Umbilical cord (tissue), 2 donors: ENCODE data around the gene RGS9. TPM values are rescaled to one million over a fixed set of nuclear protein-coding genes. Genes with fewer than 3 reads are reported as not detected.
"Not testable (repeated sequence)": the region's sequence is repeated elsewhere in the genome, so short reads cannot be mapped to it uniquely, and the experiment has no call there.

Experiments
- DNase-seq: peaks from one replicate; pipeline ENCODE4 v3.0.0-alpha.2; 2015; ENCODE audit warnings: low spot score
- total RNA-seq: library from RNA; depleted of rRNA; stranded (reverse); fragments of >200 nt; gene quantifications from one replicate; pipeline ENCODE4 v1.2.3, GENCODE V29; 2014; ENCODE audit warnings: low replicate concordance; ENCODE audit not compliant: insufficient read depth

Gene RGS9
- total RNA-seq, 1 donor from 2014 or later = 20.0 TPM

DNA sequence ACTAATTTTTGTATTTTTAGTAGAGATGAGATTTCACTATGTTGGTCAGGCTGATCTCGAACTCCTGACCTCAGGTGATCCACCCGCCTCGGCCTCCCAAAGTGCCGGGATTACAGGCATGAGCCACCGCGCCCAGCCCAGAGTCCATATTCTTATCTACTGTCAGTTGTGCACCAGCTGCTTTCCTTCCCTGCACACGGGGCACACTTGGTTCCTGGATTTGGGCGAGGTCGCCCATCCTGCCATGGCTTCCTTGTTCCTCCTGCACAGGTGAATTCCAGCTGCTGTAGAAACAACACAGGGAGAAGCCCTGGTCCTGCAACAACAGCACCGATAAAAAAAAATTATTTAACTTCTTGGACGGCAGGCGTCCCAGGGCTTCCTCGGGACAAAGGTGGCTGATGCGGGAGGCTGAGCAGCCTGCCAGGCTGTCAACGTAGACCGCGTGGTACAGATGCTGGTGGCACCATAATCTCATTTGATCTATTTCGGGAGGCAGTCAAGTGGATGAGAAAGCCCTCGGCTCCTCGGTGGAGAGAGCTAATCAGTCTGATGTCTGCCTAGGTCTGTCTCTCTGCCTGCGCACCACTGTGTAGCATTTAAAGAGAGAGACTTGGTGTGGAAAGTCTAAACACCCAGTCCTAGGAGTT is 19.1 kb downstream of the RGS9 start:
- DNase-seq = no peak

DNA sequence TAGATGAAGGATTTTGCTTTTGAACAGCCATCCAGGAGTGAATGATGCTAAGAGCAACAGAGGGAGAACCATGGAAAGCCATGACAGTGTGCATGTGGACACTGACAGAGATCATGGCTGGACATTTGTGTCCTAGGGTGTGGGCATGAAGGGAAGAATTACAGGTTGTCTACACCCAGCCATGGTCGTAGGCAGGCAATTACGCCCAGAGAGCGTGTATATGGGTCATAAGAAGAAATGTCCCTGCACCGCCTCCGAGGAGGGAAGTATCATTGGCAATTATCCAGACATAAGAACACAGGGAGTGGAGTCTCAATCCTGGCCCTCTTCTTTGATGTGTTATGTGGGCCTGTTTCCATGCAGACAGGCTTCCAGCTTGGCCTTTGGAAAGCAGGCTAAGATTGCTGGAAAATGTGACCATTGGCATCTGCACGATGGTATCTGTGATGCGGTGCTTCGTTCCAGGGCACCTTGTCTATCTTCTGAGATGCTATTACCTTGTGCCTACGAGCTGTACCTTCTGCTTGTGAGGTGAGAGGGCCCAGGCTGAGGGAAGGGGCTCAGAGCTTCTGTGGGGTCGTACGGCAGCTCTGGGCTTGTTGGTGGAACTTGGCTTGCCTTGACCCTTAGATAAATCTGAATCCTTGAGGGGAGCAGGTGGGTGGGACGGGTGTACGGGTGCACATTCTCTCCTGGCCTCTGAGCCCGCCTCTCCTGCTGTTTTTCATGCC is 19.8 kb downstream of the RGS9 start:
- DNase-seq = no peak

DNA sequence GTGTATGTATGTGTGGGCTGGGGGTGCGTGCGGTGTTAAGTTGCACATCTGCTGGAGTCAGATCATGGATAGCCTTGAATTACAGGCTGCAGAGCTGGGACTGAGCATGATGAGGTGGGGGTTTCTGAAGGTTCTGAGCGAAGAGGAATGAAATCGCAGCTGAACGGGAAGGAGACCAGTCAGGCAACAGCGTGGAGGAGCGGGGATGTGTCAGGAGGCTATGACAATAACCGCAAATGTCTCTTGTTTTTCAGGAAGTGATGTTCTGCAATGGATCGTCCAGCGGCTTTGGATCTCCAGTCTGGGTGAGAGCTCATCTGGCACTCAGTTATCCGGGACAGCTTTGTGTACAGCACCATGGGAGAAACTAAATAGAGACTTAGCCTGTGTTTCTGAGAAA is 20.9 kb downstream of the RGS9 start:
- no peak for DNase-seq

DNA sequence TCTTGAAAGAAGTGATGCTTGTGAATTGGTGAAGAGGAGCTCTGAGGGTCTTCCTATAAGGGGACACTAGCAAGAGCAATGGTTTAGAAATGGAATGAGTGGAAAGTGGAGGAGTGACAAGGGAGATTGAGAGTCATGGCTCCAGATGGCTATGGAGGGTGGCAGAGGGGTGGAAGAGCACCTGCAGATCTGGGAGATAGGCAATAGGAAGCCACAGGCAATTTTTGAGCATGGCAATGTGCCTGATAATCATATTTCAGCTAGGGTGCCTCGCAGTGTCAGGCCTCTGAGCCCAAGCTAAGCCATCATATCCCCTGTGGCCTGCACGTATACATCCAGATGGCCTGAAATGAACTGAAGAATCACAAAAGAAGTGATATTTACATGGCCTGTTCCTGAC is 21.5 kb downstream of the RGS9 start:
- DNase-seq = no peak

DNA sequence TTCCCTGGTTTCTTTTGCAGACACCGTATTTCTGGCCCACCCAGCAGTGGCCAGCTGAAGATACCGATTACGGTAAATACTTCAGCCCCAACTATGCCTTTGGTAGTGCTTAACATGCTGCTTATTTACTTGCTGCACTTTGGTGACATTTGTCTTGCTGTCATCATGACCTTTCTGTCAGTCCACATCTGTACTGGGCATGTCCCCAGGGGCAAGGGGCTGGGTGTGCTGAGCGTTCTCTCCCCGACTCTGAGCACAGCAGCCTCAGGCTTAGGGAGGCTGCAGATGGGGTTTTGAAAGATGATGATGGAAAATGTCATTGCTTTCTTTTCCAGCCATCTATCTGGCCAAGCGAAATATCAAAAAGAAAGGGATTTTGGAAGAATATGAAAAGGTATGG is 23.3 kb downstream of the RGS9 start:
- no peak for DNase-seq

DNA sequence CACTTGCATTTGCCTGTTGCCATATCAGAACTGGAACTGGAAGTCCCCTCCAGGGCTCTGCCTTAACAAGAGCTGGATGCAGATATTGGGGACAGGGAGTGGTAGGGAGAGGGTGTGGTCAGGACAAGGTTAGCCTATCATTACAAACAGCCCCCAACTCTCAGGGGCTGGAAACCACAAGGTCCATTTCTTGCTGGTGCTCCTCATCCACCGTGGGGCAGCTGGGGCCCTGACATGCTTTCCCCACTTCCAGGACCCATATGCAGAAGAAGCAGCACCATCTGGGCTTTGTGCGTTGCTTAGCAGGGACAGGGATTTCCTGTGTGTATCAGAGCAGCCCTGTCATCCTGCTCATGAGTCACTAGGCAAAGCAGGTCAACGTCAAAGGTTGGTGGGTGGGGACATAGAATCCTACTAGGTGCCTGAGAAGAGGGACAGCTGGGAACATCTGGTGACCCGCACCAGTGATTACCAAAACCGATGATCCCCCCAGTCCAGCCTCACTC is 26.9 kb downstream of the RGS9 start:
- no peak for DNase-seq

DNA sequence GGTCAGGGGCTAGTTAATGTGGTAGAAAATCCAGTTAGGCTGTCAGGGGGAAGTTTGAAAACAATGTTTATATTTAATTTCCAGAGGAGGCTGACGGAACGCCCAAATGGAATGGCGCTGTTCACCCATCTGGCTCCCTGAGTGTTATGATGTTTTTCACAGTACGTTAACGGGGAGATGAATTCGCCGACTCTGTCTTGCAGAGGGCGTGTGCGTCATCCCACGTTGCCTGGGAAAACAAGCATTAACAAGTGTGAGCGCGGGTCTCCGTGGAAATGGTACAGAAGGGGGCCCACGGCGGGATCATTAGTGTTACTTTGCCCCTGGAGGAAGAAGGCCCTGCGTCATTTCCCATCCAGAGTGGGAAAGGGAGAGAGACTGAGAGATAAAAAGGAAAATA is 29.6 kb downstream of the RGS9 start:
- DNase-seq = no peak

DNA sequence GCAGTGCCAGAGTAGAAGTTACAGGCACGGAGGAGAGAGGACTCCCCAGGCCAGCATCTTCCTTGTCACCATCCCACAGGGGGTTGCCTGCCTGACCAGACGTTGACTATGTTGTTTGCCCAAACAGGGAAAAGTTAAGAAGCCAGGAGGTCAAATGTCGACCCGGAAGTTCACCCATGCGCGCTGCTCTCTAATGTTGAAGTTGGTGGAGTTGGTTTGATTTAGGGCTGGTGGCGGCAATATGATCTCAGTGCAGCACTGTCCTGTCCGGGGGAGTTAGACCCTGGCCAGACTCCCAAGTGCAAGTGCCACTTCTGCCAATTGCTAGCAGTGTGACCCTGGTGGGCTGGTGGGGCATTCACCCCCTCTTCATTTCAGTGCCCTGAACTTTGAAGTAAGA is 30.4 kb downstream of the RGS9 start:
- no peak for DNase-seq

DNA sequence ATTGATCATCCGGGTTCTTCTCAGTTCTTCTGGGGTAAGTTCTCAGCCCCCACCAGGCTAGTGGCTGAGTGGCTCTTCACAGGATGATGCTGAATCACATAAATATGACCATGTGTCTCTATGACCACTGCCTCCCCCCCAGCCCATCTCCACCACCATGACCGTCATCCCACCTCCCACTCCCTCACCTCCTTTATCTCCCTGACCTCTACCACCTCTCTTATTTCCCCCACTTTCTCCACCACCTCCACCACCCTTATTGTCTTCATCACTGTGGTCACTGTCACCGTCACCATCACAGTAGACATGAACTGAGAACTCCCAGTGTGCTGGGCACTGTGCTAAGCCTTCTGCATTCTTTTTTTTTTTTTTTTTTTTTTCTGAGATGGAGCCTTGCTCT is 32.5 kb downstream of the RGS9 start:
- DNase-seq = no peak

DNA sequence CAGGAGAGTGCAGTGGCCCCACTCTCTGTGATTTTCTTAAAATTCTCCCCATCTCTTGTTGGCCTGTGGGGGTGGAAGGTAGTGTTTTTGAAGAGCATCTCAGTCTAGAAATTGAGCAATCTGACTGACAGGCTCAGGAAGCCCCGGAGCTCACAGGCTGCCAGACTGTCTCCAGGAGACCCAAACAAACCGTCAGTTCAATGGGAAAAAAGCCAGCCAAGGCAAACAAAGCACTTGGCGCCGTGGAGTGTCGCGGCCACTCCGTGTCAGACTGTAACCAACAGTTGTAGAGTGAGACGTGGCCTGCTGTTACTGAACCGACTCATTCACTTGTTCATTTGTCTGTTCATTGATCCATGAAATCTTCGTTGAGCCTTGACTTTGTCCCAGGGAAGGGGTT is 33.7 kb downstream of the RGS9 start:
- DNase-seq = no peak

DNA sequence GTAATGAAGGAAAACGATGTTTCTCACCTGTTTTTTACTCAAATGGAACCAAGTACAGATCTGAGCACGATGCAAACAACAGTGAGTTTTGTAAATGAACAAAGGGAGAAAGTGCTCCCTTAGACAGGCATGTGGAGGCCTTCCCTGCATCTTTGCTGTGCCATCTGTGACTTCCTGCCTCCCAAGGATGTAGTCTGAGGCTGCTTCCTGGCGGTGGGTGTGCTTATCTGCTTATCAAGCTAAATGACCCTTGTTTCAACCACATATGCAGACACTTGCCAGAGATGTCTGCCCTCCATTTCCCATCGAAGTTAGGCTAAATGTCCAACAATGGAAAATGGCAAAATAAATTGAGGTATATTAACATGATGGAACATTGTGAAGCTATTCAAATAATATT is 34.6 kb downstream of the RGS9 start:
- DNase-seq = no peak

DNA sequence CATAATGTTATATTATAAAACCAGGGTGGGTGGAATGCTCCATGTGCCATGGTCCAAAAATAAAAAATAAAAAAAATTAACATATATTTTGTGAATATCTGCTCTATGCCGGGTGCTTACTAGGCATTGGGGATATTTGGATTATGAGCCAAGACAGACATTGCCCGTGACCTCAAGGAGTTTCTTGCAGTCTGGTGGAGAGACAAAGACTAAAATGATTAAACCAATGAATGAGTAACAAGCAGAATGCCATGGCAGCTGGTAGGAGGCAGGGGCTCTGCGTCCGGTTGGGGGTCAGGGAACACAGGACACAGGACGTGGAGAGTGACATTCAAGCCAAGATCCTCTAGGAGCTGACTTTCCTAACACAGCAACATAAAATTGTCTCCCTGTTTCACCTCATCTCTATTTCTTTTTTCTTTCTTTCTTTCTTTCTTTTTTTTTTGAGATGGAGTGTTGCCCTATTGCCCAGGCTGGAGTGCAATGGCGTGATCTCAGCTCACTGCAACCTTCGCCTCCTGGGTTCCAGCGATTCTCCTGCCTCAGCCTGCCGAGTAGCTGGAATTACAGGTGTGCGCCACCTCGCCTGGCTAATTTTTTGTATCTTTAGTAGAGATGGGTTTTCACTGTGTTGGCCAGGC is 35.4 kb downstream of the RGS9 start:
- no peak for DNase-seq

DNA sequence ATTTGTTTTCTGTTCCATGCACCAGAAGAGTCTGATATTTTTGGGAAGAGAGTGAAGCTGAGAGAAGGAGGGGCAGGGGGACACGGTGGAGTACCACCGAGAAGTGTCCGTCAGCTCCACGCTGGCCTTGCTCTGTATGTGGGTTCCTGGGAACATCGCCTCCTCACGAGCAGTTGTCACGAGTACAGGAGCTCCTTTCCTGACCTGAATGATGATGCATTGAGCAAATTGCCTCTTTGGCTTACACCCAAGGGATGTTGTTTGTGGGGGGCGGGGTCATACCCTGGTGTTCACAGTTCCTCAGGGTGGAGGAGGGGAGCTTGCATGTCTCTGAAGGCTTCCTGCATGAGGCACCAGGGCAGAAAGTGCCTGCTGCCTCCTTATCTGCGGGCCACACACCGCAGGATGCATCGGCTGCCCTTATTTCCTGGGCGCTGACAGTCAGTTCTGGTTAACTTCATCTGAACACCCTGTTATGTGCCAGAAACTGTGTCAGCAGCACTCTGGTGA is 36.2 kb downstream of the RGS9 start:
- DNase-seq = peak; percentile 39

DNA sequence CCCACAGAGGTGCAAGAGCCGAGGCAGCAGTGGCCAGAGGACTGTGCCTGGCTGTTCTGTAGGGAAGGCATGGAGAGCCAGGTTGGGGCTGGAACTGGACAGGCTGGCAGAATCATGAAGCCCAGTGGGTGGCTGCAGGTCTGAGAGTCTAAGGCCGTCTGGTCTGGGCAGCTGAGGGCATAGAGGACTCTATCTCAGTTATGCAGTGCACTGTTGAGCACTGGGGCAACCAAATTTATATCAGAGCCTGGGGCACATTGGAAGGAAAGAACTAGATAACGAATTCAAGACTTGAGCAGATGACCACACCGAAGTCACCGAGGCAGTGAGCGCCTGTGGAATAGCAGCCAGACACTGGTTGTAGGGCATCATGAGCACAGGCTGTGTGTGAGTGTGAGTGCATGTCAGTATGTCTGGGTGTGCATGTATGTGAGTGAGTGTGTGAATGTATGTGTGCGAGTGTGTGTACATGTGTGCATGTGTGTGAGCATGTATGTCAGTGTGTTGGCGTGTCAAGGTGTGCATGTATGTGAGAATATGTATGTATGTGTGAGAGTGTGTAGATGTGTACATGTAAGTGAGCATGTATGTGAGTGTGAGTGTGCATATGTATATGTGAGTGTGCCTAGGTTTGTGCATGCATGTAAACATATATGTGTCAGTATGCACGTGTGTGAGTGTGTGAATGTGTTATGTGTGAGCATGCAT is 37.0 kb downstream of the RGS9 start:
- DNase-seq = no peak

DNA sequence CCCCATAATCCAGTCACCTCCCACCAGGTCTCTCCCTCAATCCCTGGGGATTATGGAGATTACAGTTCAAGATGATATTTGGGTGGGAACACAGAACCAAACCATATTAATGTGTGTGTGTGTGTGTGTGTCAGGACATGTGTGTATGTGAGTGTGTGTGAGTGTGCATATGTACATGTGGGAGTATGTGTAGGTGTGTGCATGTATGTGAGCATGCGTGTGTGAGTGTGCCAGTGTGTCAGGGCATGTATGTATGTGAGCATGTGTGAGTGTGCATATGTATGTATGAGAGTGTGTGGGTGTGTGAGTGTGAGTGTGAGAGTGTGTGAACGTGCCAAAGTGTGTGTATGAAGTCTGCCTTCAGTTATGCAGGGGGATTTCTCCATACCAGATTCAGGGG is 37.8 kb downstream of the RGS9 start:
- no peak for DNase-seq

DNA sequence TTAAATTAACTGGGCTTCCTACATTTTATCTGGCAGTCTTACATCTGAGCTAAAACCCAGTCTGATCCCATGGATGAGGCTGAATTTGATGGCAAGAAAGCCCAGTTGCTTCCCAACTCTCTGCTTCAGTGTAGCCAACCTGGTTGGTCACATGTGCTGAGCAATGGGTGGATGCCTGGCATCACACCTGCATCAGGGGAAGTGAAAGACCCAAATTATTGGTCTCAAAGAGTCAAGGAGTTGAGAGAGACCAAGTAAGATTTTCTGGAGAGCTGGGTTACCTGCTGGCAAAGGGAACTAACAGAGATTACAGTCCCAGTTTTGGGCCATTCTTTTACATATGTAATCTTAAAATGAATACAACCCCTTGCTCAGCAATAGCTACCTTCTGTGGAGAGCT is 38.8 kb downstream of the RGS9 start:
- DNase-seq = no peak

DNA sequence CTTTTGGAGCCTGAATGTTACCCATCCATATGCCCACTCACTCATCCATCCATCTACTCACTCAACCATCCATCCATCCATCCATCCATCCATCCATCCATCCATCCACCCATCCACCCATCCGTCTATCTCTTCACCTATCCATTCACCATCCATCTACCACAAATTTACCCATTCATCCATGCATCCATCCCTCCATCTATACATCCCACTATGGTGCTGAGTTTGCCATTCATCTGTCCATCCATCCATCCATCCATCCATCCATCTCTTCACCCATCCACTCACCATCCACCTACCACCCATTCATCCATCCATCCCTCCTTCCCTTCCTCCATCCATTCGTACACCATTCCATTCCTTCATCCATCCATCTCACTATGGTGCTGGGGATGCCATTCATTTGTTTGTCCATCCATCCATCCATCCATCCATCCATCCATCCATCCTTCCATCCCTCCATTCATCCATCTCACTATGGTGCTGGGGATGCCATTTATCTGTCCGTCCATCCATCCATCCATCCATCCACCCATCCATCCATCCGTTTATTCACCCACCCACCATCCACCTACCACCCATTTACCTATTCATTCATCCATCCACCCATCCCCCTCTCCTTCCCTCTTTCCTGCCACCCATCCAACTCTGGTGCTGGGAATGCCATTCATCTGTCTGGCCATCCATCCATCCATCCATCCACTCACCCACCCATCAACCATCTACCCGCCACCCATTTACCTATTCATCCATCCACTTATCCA is 39.7 kb downstream of the RGS9 start:
- no peak for DNase-seq

DNA sequence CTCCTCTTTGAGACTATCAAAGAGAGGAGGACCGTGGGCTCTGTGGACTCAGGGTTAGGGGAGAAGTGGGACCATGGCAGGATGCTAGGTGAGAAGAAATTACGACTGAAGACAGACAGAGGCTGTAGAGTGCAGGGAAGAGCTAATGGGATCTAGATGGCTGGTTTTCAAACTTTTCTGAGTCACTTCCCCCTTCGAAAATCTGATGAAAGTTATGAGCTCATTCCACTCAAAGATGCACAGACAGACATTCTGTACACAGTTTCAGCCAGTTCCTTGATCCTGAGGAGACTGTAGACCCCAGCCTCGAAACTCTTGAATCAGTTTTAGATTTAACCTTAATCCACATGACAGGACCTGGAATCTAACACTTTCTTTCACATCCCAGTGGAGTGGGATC is 40.7 kb downstream of the RGS9 start:
- peak; percentile 71 for DNase-seq

DNA sequence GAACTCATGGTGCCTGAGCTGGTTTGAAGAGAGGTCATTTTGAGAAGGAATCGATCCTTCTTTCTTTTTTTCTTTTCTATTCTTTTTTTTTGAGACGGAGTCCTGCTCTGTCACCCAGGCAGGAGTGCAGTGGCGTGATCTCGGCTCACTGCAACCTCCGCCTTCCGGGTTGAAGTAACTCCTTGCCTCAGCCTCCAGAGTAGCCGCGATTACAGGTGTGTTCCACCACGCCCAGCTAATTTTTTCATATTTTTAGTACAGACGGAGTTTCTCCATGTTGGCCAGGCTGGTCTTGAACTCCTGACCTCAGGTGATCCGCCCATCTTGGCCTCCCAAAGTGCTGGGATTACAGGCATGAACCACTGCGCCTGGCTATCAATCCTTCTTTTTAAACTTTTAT is 43.1 kb downstream of the RGS9 start:
- not testable (repeated sequence) for DNase-seq

DNA sequence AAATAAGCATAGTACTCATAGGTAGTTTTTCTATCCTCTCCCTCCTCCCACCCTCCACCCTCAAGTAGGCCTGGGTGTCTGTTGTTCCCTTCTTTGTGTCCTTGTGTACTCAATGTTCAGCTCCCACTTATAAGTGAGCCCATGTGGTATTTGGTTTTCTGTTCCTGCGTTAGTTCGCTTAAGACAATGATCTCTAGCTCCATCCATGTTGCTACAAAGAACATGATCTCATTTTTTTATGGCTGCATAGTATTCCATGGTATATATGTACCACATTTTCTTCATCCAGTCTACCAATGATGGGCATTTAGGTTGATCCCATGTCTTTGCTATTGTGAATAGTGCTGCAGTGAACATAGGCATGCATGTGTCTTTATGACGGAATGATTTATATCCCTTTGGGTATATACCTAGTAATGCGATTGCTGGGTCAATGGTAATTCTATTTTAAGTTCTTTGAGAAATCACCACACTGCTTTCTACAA is 43.6 kb downstream of the RGS9 start:
- not testable (repeated sequence) for DNase-seq
